Iris pigment epithelial cell (primary cell): Measurements from ENCODE around the gene TPD52L1.

ENCODE experiments used
- DNase-seq: peaks from one replicate; pipeline ENCODE4 v3.0.0-alpha.2; 2011; ENCODE audit warnings: low read depth

The TPD52L1 gene

GRCh38 chr6:125211352-125211751, 57.8 kb downstream of the TPD52L1 start:
- DNase-seq, result no peak

GRCh38 chr6:125212377-125212776, 58.8 kb downstream of the TPD52L1 start:
- no peak for DNase-seq

GRCh38 chr6:125213939-125214338, 60.4 kb downstream of the TPD52L1 start:
- DNase-seq, result no peak

GRCh38 chr6:125215252-125215819, 61.8 kb downstream of the TPD52L1 start:
- no peak for DNase-seq

- no peak for DNase-seq
Observed at GRCh38 chr6:125216015-125216414, 62.4 kb downstream of the TPD52L1 start.

GRCh38 chr6:125217369-125217768, 63.8 kb downstream of the TPD52L1 start:
- DNase-seq, result no peak

GRCh38 chr6:125217992-125218391, 64.4 kb downstream of the TPD52L1 start:
- no peak for DNase-seq

GRCh38 chr6:125219361-125219895, 65.9 kb downstream of the TPD52L1 start:
- no peak for DNase-seq

GRCh38 chr6:125220712-125221111, 67.1 kb downstream of the TPD52L1 start:
- no peak for DNase-seq

GRCh38 chr6:125222531-125223455, 69.2 kb downstream of the TPD52L1 start:
- DNase-seq, result no peak

- peak; percentile 48 for DNase-seq
Observed at GRCh38 chr6:125224231-125224861, 70.8 kb downstream of the TPD52L1 start.

- DNase-seq, result no peak
Observed at GRCh38 chr6:125227244-125227643, 73.7 kb downstream of the TPD52L1 start.

GRCh38 chr6:125228981-125229479, 75.5 kb downstream of the TPD52L1 start:
- no peak for DNase-seq

GRCh38 chr6:125230674-125231073, 77.1 kb downstream of the TPD52L1 start:
- DNase-seq, result no peak

GRCh38 chr6:125231133-125231532, 77.6 kb downstream of the TPD52L1 start:
- no peak for DNase-seq

- peak; percentile 34 for DNase-seq
Observed at GRCh38 chr6:125231574-125232343, 78.2 kb downstream of the TPD52L1 start.

GRCh38 chr6:125232466-125232865, 78.9 kb downstream of the TPD52L1 start:
- peak; percentile 53 for DNase-seq

GRCh38 chr6:125233202-125233601, 79.6 kb downstream of the TPD52L1 start:
- no peak for DNase-seq

- DNase-seq, result peak; percentile 68
Observed at GRCh38 chr6:125236536-125237327, 83.2 kb downstream of the TPD52L1 start.

- no peak for DNase-seq
Observed at GRCh38 chr6:125237764-125238163, 84.2 kb downstream of the TPD52L1 start.

GRCh38 chr6:125245109-125245508, 91.5 kb downstream of the TPD52L1 start:
- no peak for DNase-seq
